BJ (cell line): ENCODE results near the gene CTIF. TPM values are rescaled to one million over a fixed set of nuclear protein-coding genes. Genes with fewer than 3 reads are reported as not detected.

Experiments used
- CTCF ChIA-PET: fragments of 350-600 bp; formaldehyde crosslinking; extraction: SDS; loops from one replicate; lab custom pipeline; 2021; ENCODE audit warnings: antibody characterized with exemption, inconsistent platforms; lab: Yijun Ruan, JAX
- POLR2A ChIA-PET: fragments of 300-600 bp; sonication (Branson Sonifier 250); formaldehyde crosslinking; extraction: SDS; loops from one replicate; lab custom pipeline; 2021; ENCODE audit warnings: antibody characterized with exemption; lab: Charles Lee
- DNase-seq: peaks from one replicate; pipeline ENCODE4 v3.0.0-alpha.2; 2011; ENCODE audit warnings: low read depth
- H3K27me3 ChIP-seq: 2 replicates; pipeline ENCODE4 v1.6.0; 2011; ENCODE audit warnings: low read length; ENCODE audit not compliant: control insufficient read depth, insufficient read depth
- H3K36me3 ChIP-seq: 2 replicates; pipeline ENCODE4 v1.5.1; 2011; ENCODE audit warnings: low read length; ENCODE audit not compliant: control insufficient read depth, insufficient read depth
- H3K4me3 ChIP-seq: 2 replicates; pipeline ENCODE4 v1.5.1; 2011; ENCODE audit warnings: low read depth, mild to moderate bottlenecking, control low read depth, low read length
- polyA plus RNA-seq: library from polyadenylated mRNA; depleted of rRNA; stranded (reverse); fragments of >200 nt; gene quantifications from 2 replicates; pipeline ENCODE4 v1.2.3, GENCODE V29; 2011
- TF ChIP-seq, protein P1 (sequence below): IDR thresholded peaks from 2 replicates; pipeline ENCODE4 v1.5.1; 2011; ENCODE audit warnings: low read depth, mild to moderate bottlenecking, control low read depth, inconsistent platforms, low read length, moderate library complexity; ENCODE audit not compliant: insufficient read depth

CTIF gene
- polyA plus RNA-seq, 1 experiment = 105 TPM

- H3K36me3 ChIP-seq = no peaks in the 10 kb centered on the region
- peak overlapping the region; percentile 95 for H3K4me3 ChIP-seq
- POLR2A ChIA-PET = interaction anchor here (0.6 kb wide), 1 partner anchor 632 kb away, joined by 3 read pairs; no protein-coding TSS in a partner anchor
- DNase-seq = no peak
- TF ChIP-seq, protein P1, sequence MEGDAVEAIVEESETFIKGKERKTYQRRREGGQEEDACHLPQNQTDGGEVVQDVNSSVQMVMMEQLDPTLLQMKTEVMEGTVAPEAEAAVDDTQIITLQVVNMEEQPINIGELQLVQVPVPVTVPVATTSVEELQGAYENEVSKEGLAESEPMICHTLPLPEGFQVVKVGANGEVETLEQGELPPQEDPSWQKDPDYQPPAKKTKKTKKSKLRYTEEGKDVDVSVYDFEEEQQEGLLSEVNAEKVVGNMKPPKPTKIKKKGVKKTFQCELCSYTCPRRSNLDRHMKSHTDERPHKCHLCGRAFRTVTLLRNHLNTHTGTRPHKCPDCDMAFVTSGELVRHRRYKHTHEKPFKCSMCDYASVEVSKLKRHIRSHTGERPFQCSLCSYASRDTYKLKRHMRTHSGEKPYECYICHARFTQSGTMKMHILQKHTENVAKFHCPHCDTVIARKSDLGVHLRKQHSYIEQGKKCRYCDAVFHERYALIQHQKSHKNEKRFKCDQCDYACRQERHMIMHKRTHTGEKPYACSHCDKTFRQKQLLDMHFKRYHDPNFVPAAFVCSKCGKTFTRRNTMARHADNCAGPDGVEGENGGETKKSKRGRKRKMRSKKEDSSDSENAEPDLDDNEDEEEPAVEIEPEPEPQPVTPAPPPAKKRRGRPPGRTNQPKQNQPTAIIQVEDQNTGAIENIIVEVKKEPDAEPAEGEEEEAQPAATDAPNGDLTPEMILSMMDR = no peak
- H3K27me3 ChIP-seq = no peaks in the 10 kb centered on the region
- CTCF ChIA-PET = interaction anchor here (1.1 to 2.4 kb wide), 2 partner anchors 53 to 65 kb away, joined by 6 to 15 read pairs; no protein-coding TSS in a partner anchor
Measured at GRCh38 chr18:48539406-48540250, 797 bp downstream of the CTIF start.

DNA sequence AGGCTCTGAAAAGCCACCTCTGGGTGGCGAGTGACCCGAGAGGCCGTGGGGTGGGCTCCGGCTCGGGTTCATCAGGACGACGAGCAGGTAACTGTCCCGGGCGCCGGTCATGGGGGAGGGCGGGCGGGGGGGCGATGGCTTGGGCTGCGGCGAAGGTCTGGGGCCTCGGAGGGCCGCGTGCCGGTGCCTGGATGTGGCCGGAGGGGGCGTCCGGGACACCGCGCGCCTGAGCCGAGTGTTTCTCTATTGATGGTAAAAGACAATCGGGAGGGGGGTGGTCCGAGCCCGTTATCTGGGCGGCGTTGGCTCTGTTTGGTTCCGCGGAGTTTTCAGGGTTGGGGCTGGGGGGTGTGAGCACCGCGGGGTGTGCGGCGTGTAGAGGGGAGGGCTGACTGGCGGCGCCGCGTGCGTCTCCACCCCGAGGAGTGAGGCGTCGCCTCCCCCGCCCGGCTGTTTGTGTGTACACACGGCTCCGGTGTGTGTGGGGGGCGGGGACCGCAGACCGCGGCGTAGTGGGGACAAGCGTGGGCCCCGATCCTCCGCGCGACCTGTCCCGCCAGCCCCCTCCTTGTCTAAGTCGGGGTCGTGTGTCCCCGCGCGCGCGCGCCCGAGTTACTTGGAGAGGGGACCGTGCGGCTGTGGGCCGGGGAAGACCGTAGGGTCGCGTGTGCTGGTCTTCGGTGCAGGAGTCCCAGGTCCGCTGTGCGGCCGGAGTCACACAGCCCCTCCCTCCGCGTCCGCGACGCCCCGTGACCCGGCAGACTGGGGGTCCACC, 1.6 kb downstream of the CTIF start:
- no peak for DNase-seq
- H3K36me3 ChIP-seq = no peaks in the 10 kb centered on the region
- CTCF ChIA-PET = interaction anchor here (2.4 kb wide), 1 partner anchor 65 kb away, joined by 15 read pairs; no protein-coding TSS in a partner anchor

DNA sequence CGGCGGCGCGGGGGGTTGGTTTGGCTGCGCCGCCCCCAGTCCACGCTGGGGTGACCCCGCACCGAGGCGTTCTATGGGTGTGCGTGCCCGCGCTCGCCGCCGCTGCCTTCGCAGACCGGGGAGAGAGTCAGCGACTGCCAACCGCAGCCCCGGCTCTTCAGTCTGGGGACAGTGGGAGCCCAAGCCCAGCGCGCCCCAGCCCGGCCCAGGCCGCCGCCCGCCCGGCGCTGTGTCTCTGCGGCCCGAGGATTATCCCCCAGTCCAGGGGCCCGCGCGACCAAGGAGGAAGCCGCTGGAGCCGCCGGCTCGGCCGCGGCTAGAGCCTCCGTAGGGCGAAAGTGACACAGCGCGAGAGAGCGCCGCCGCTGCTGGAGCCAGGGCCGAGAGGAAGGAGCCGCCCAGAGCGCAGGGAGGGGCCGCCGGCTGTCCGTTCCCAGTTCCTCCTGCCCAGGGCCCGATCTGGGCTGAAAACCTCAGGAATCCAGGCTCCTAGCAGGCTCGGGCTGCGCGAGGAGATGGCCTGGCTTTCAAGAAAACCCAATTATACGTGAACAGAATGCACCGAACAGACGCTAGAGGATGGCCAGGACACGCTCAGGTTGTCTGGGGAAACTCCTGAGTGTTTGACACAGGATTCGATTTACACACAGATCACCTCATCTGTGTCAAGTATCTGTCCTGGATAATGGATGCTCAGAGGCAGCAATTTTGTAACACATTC, 2.4 kb downstream of the CTIF start:
- POLR2A ChIA-PET = no interaction called here
- TF ChIP-seq, protein P1 = 0 out of 2 replicates have a peak, but pooled peaks have one; percentile 10
- Histone ChIP-seq H3K4me3 (peak overlapping the region; percentile 95), H3K36me3 (no peaks in the 10 kb centered on the region), H3K27me3 (no peaks in the 10 kb centered on the region)
- no peak for DNase-seq
- CTCF ChIA-PET = interaction anchor here (0.6 kb wide), 1 partner anchor 77 kb away, joined by 3 read pairs; no protein-coding TSS in a partner anchor

More for the DNA sequence above, 1.6 kb downstream of the CTIF start:
- H3K27me3 ChIP-seq = no peaks in the 10 kb centered on the region
- TF ChIP-seq, protein P1 = peak; percentile 43
- POLR2A ChIA-PET = no interaction called here
- H3K4me3 ChIP-seq = peak overlapping the region; percentile 95

DNA sequence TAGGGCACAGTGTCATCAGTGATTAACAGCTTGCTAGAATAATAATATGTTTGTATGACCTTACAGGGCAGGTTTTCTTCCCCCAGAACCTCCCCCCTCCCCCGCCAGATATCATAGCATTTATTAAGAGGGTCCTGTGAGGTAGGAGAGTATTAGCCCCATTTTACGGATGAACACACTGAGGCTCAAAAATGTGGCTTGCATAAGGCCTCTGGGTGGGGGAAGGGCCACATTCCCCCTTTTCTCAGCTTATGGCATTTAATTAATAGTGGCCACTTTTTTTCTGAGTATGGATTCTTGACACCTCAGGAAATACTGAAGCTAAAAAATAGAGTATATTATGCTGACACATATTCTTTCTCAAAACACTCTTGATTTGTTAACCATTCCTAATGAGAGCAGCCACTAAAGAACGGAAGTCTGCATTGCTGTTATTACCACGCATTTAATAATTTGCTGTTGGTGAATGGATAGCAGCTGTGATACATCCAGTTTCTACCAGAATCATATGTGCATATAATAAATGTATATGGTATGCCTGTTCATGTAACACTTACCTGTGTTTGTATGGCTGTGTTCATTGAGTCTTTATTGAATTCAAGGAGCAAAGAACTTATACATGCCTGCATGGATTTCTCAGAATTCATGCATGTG, 3.0 kb downstream of the CTIF start:
- Histone ChIP-seq H3K36me3 (no peaks in the 10 kb centered on the region), H3K4me3 (peak overlapping the region; percentile 95), H3K27me3 (no peaks in the 10 kb centered on the region)
- POLR2A ChIA-PET = no interaction called here
- CTCF ChIA-PET = interaction anchor here (0.6 kb wide), 1 partner anchor 77 kb away, joined by 3 read pairs; no protein-coding TSS in a partner anchor
- TF ChIP-seq, protein P1 = no peak
- no peak for DNase-seq
